H1 (cell line): Measurements from ENCODE around the gene KCND1. TPM values are rescaled to one million over a fixed set of nuclear protein-coding genes. Genes with fewer than 3 reads are reported as not detected.

Experiments
- CTCF ChIA-PET: fragments of 300-600 bp; sonication (Branson Sonifier 250); formaldehyde crosslinking; loops from one replicate; lab custom pipeline; 2021; ENCODE audit not compliant: partially characterized antibody; lab: Charles Lee
- POLR2A ChIA-PET: fragments of 300-600 bp; sonication (Branson Sonifier 250); formaldehyde crosslinking; loops from one replicate; lab custom pipeline; 2021; ENCODE audit warnings: inconsistent platforms; ENCODE audit not compliant: partially characterized antibody; lab: Charles Lee
- DNase-seq, 2 experiments: peaks; one replicate each; pipeline versions ENCODE4 v3.0.0 to v3.0.0-alpha.2; 2010 to 2022; ENCODE audit warnings: low spot score in 2 of 2, low read depth in 1 of 2, mixed read lengths in 1 of 2
- FAIRE-seq: peaks from 2 replicates; lab custom pipeline; 2011; peaks lifted over from hg19 to GRCh38; lab: Jason Lieb, UNC
- H2AFZ ChIP-seq: 2 replicates; pipeline ENCODE4 v1.8.1; 2012; ENCODE audit warnings: low read length, inconsistent platforms
- H2AK5ac ChIP-seq: 2 replicates; pipeline ENCODE4 v1.6.1; 2013; ENCODE audit warnings: low read depth, low read length
- H2BK120ac ChIP-seq: replicated peaks from 2 replicates; pipeline ENCODE3; 2013; ENCODE audit warnings: low read depth, low read length, inconsistent platforms
- H2BK12ac ChIP-seq: 2 replicates; pipeline ENCODE4 v1.6.1; 2013; ENCODE audit warnings: low read depth, low read length
- H2BK15ac ChIP-seq: 2 replicates; pipeline ENCODE4 v1.6.1; 2013; ENCODE audit warnings: low read length
- H2BK20ac ChIP-seq: 2 replicates; pipeline ENCODE4 v1.6.1; 2013; ENCODE audit warnings: low read length
- H2BK5ac ChIP-seq: 2 replicates; pipeline ENCODE4 v1.6.1; 2013; ENCODE audit warnings: low read depth, low read length
- H3K14ac ChIP-seq: 2 replicates; pipeline ENCODE4 v1.6.1; 2013; ENCODE audit warnings: inconsistent platforms; ENCODE audit not compliant: insufficient read length
- H3K18ac ChIP-seq: 2 replicates; pipeline ENCODE4 v1.6.1; 2013; ENCODE audit warnings: low read length; ENCODE audit errors: extremely low read depth
- H3K23ac ChIP-seq: 2 replicates; pipeline ENCODE4 v1.6.1; 2013; ENCODE audit warnings: inconsistent platforms; ENCODE audit not compliant: insufficient read length
- H3K23me2 ChIP-seq: 2 replicates; pipeline ENCODE4 v1.6.1; 2013; ENCODE audit warnings: low read depth, low read length
- H3K27ac ChIP-seq: 2 replicates; pipeline ENCODE4 v1.6.1; 2011; ENCODE audit warnings: low read depth, low read length, inconsistent platforms
- H3K27me3 ChIP-seq, 4 experiments: replicated peaks in 1 of 4; 1 replicate in 1 of 4; 2 replicates in 3 of 4; pipeline versions ENCODE4 v1.6.1 to v1.8.1; 2011 to 2013; ENCODE audit warnings: low read length in 3 of 4, mild to moderate bottlenecking in 3 of 4, inconsistent platforms in 2 of 4, mixed read lengths in 2 of 4, moderate library complexity in 1 of 4; ENCODE audit not compliant: control insufficient read depth in 3 of 4, insufficient read depth in 3 of 4; ENCODE audit errors: extremely low read depth in 1 of 4
- H3K36me3 ChIP-seq, 4 experiments: 2 replicates each; pipeline versions ENCODE4 v1.6.1 to v1.8.1; 2011 to 2013; ENCODE audit warnings: mild to moderate bottlenecking in 4 of 4, low read length in 3 of 4, moderate library complexity in 2 of 4, control low read depth in 1 of 4, inconsistent platforms in 1 of 4; ENCODE audit not compliant: insufficient read depth in 4 of 4, control insufficient read depth in 2 of 4
- H3K4ac ChIP-seq: replicated peaks from 2 replicates; pipeline ENCODE3; 2013; ENCODE audit warnings: low read length, low read depth, mixed read lengths, inconsistent platforms; ENCODE audit not compliant: insufficient read length
- H3K4me1 ChIP-seq, 4 experiments: replicated peaks in 1 of 4; 1 replicate in 1 of 4; 2 replicates in 3 of 4; pipeline versions ENCODE4 v1.6.1 to v1.8.1; 2011 to 2013; ENCODE audit warnings: low read length in 3 of 4, inconsistent platforms in 2 of 4, mixed read lengths in 1 of 4; ENCODE audit not compliant: insufficient read depth in 4 of 4, control insufficient read depth in 3 of 4
- H3K4me2 ChIP-seq, 2 experiments: 2 replicates each; pipeline versions ENCODE4 v1.6.1 to v1.8.1; 2011 to 2013; ENCODE audit warnings: low read depth in 2 of 2, low read length in 2 of 2, control low read depth in 1 of 2, inconsistent platforms in 1 of 2, mild to moderate bottlenecking in 1 of 2; ENCODE audit not compliant: insufficient read depth in 1 of 2
- H3K4me3 ChIP-seq, 4 experiments: fragments of 200-600, 300-600 bp in 1 of 4; sonication (generic), shearing (Covaris generic), sonication (Bioruptor Twin) in 1 of 4; 2 replicates each; pipeline versions ENCODE4 v1.5.1 to v1.8.1; 2011 to 2016; ENCODE audit warnings: low read length in 4 of 4, low read depth in 3 of 4, control low read depth in 2 of 4, inconsistent platforms in 2 of 4, mild to moderate bottlenecking in 2 of 4, mixed read lengths in 1 of 4, moderate library complexity in 1 of 4; ENCODE audit not compliant: insufficient read depth in 2 of 4; ENCODE audit errors: extremely low read depth in 1 of 4
- H3K56ac ChIP-seq: replicated peaks from 2 replicates; pipeline ENCODE3; 2013; ENCODE audit warnings: low read depth, mild to moderate bottlenecking, mixed read lengths, low read length, inconsistent platforms; ENCODE audit not compliant: insufficient read length
- H3K79me1 ChIP-seq: 2 replicates; pipeline ENCODE4 v1.6.1; 2013; ENCODE audit warnings: low read depth, low read length, control low read depth
- H3K79me2 ChIP-seq, 2 experiments: 2 replicates each; pipeline versions ENCODE4 v1.6.1 to v1.8.1; 2012 to 2013; ENCODE audit warnings: low read length in 2 of 2, mild to moderate bottlenecking in 2 of 2, inconsistent platforms in 1 of 2; ENCODE audit not compliant: insufficient read depth in 2 of 2, control insufficient read depth in 1 of 2
- H3K9ac ChIP-seq, 4 experiments: replicated peaks in 1 of 4; 1 replicate in 1 of 4; 2 replicates in 3 of 4; pipeline versions ENCODE4 v1.6.1 to v1.8.1; 2011 to 2013; ENCODE audit warnings: low read depth in 3 of 4, low read length in 3 of 4, control low read depth in 2 of 4, mild to moderate bottlenecking in 2 of 4, moderate library complexity in 2 of 4, inconsistent platforms in 1 of 4; ENCODE audit errors: extremely low read depth in 1 of 4
- H3K9me3 ChIP-seq, 2 experiments: 2 replicates each; pipeline versions ENCODE4 v1.6.1 to v1.8.1; 2012 to 2013; ENCODE audit warnings: mild to moderate bottlenecking in 2 of 2, moderate library complexity in 2 of 2, control low read depth in 1 of 2, inconsistent platforms in 1 of 2, low read depth in 1 of 2, low read length in 1 of 2, mixed read lengths in 1 of 2; ENCODE audit not compliant: insufficient read depth in 2 of 2
- H4K20me1 ChIP-seq, 2 experiments: replicated peaks in 1 of 2; 2 replicates each; pipeline versions ENCODE3 to v1.8.1; 2011 to 2013; ENCODE audit warnings: inconsistent platforms in 2 of 2, low read length in 2 of 2, mild to moderate bottlenecking in 1 of 2; ENCODE audit not compliant: insufficient read depth in 2 of 2, control insufficient read depth in 1 of 2
- H4K5ac ChIP-seq: 2 replicates; pipeline ENCODE4 v1.6.1; 2013; ENCODE audit warnings: low read length, low read depth, mixed read lengths, inconsistent platforms; ENCODE audit not compliant: insufficient read length
- H4K8ac ChIP-seq: 2 replicates; pipeline ENCODE4 v1.8.0; 2013; ENCODE audit warnings: mild to moderate bottlenecking, moderate library complexity, low read length, inconsistent platforms; ENCODE audit not compliant: insufficient read depth; ENCODE audit errors: extremely low read depth
- H4K91ac ChIP-seq: replicated peaks from 2 replicates; pipeline ENCODE3; 2013; ENCODE audit warnings: low read length, mixed read lengths, inconsistent platforms; ENCODE audit not compliant: insufficient read length
- BACH1 ChIP-seq: IDR thresholded peaks from 2 replicates; pipeline ENCODE4 v1.6.1; 2012; ENCODE audit warnings: low read length, improper control_type of control experiment
- BCL11A ChIP-seq, 2 experiments: IDR thresholded peaks; one replicate each; pipeline ENCODE4 v1.6.1; 2011; ENCODE audit warnings: low read depth in 2 of 2, low read length in 2 of 2, mild to moderate bottlenecking in 2 of 2
- CBX5 ChIP-seq: fragments of 300-800, 300-1000 bp; sonication (generic); IDR thresholded peaks from 2 replicates; pipeline ENCODE4 v1.7.1; 2016; ENCODE audit warnings: antibody characterized with exemption, low read length, low read depth
- CTBP2 ChIP-seq: IDR thresholded peaks from 2 replicates; pipeline ENCODE4 v1.7.0; 2011; ENCODE audit warnings: borderline replicate concordance, mild to moderate bottlenecking, moderate library complexity, mixed read lengths, low read length; ENCODE audit not compliant: insufficient read depth, insufficient read length
- HDAC6 ChIP-seq: IDR thresholded peaks from one replicate; pipeline ENCODE4 v1.7.1; 2012; ENCODE audit warnings: low read depth, mild to moderate bottlenecking, inconsistent platforms, low read length, moderate library complexity
- JUN ChIP-seq: IDR thresholded peaks from 2 replicates; pipeline ENCODE4 v1.6.1; 2011; ENCODE audit warnings: low read depth, mild to moderate bottlenecking, improper control_type of control experiment, low read length
- MAFK ChIP-seq: IDR thresholded peaks from 2 replicates; pipeline ENCODE4 v1.6.1; 2012; ENCODE audit warnings: low read depth, mild to moderate bottlenecking, improper control_type of control experiment, low read length
- MAX ChIP-seq: IDR thresholded peaks from 2 replicates; pipeline ENCODE4 v1.6.1; 2012; ENCODE audit warnings: inconsistent platforms
- NANOG ChIP-seq: IDR thresholded peaks from 2 replicates; pipeline ENCODE4 v1.6.1; 2011; ENCODE audit warnings: low read length, low read depth, mild to moderate bottlenecking, inconsistent platforms; ENCODE audit not compliant: insufficient read depth, poor library complexity, severe bottlenecking
- SAP30 ChIP-seq: fragments of 300-600 bp; sonication (generic); IDR thresholded peaks from 2 replicates; pipeline ENCODE4 v1.7.1; 2012; ENCODE audit warnings: low read length, moderate library complexity, mild to moderate bottlenecking, inconsistent platforms; ENCODE audit not compliant: insufficient read depth, insufficient replicate concordance
- SP1 ChIP-seq: IDR thresholded peaks from 2 replicates; pipeline ENCODE4 v1.6.1; 2011; ENCODE audit warnings: low read depth, low read length
- SP2 ChIP-seq: IDR thresholded peaks from 2 replicates; pipeline ENCODE4 v1.6.1; 2012; ENCODE audit warnings: mild to moderate bottlenecking, low read length, inconsistent platforms
- TAF1 ChIP-seq: IDR thresholded peaks from 2 replicates; pipeline ENCODE4 v1.6.1; 2011; ENCODE audit warnings: mild to moderate bottlenecking, low read depth, low read length
- TCF12 ChIP-seq: IDR thresholded peaks from 2 replicates; pipeline ENCODE4 v1.6.1; 2011; ENCODE audit warnings: low read depth, mild to moderate bottlenecking, low read length
- WGBS, 2 experiments: shearing (Covaris generic) in 1 of 2; methylation state at CpG; one replicate each; pipeline versions ENCODE4 v1.1.6 to v1.1.7; 2013 to 2015; ENCODE audit warnings: low lambda C conversion rate in 2 of 2, mixed read lengths in 2 of 2, inconsistent platforms in 1 of 2, low coverage in 1 of 2, missing lambda C conversion rate in 1 of 2; ENCODE audit not compliant: insufficient replicate concordance in 2 of 2, insufficient coverage in 1 of 2, insufficient read length in 1 of 2; ENCODE audit errors: extremely low coverage in 1 of 2, missing lambda C conversion rate in 1 of 2; 5-methylcytosine and 5-hydroxymethylcytosine counted together
- polyA plus RNA-seq, 7 experiments: library from polyadenylated mRNA; depleted of rRNA in 3 of 7; stranded (reverse) in 5 of 7; unstranded in 2 of 7; fragments of >200 nt in 5 of 7; fragments of 200-250 nt in 2 of 7; gene quantifications; 1 replicate in 5 of 7; 2 replicates in 1 of 7; 4 replicates in 1 of 7; pipeline versions ENCODE4 v1.2.1 to v1.2.3, GENCODE V29; 2011 to 2013; ENCODE audit warnings: missing spikeins in 2 of 7, mixed read lengths in 2 of 7
- total RNA-seq: library from RNA; stranded (reverse); fragmentation: NEBNext Ultra II Directional; extraction: Animal tissue kit (Norgen Biotek cat#: 25700); gene quantifications from 2 replicates; pipeline ENCODE4 v1.2.1, GENCODE V29; 2021

Gene KCND1
- total and polyA plus RNA-seq, 2 of the 8 experiments (the other 6 are each of a cell fraction or from before 2014, with no cell fraction given) = 3.1 to 6.8 TPM

- peak overlapping the region; percentile 73 for H4K91ac ChIP-seq
- H3K27ac ChIP-seq = no peak overlapping the region
- DNase-seq (no peak), FAIRE-seq (no peak)
- H3K4me1 ChIP-seq = peaks cover 8 to 28% (median 20%) of the 10 kb centered on the region in 4 experiments; a peak in 6 of 7 replicates
- peaks cover 4 to 30% of the 10 kb centered on the region in 2 experiments; a peak in 3 of 4 replicates for H3K79me2 ChIP-seq
- peak overlapping the region; percentile 48; the same call in 1 of the 2 replicates for H3K18ac ChIP-seq
- no peaks in the 10 kb centered on the region for H3K27me3 ChIP-seq
- H4K20me1 ChIP-seq = no peaks in the 10 kb centered on the region
- no peak overlapping the region for H3K4me2 ChIP-seq
- H2BK5ac ChIP-seq = 0 out of 2 replicates have a peak overlapping the region, but pooled peaks have one; percentile 39
- H2AK5ac ChIP-seq = peak overlapping the region; percentile 95; the same call in 1 of the 2 replicates
- H3K23ac ChIP-seq = no peak overlapping the region
- no peak overlapping the region for H3K56ac ChIP-seq
- no peak overlapping the region for H3K14ac ChIP-seq
- H3K9ac ChIP-seq = no peak overlapping the region
- H3K4me3 ChIP-seq = no peak overlapping the region
- 87% methylated on average over 5 of the region's 5 CpGs; no CpG with 5 or more reads in 1 of the 2 experiments for WGBS, 2 experiments
- H2BK120ac ChIP-seq = no peak overlapping the region
- H2BK12ac ChIP-seq = peak overlapping the region; percentile 75; the same call in 1 of the 2 replicates
- peaks cover 11% of the 10 kb centered on the region for H3K23me2 ChIP-seq
- no peak overlapping the region; the same call in 1 of the 2 replicates for H4K8ac ChIP-seq
- no peaks in the 10 kb centered on the region for H3K9me3 ChIP-seq
- H3K4ac ChIP-seq = no peak overlapping the region
- H2AFZ ChIP-seq = no peak overlapping the region
- H3K36me3 ChIP-seq = peaks cover 0 to 33% (median 14%) of the 10 kb centered on the region in 4 experiments; a peak in 6 of 8 replicates
- no peak overlapping the region for H2BK15ac ChIP-seq
- ChIA-PET CTCF (interaction anchor here (1.2 to 1.7 kb wide), 2 partner anchors 14 to 17 kb away, joined by 4 to 5 read pairs; no protein-coding TSS in a partner anchor), POLR2A (interaction anchor here (0.5 to 30.9 kb wide), 5 partner anchors 9 to 31 kb away, joined by 3 to 572 read pairs (median 3); partner anchors contain the start of genes PIM2, PQBP1, SLC35A2 and TIMM17B)
- H2BK20ac ChIP-seq = peak overlapping the region; percentile 72; the same call in 1 of the 2 replicates
- H4K5ac ChIP-seq = no peak overlapping the region
- no peaks in the 10 kb centered on the region for H3K79me1 ChIP-seq
- no peak for TF ChIP-seq BCL11A (IDR thresholded peaks at IDR 0.05; ENCODE audit: low read depth in 2 of 2, low read length in 2 of 2)
- TF ChIP-seq SP2 = no peak
- no peak for TF ChIP-seq CBX5
- TF ChIP-seq TAF1 = no peak
- no peak for TF ChIP-seq TCF12
- no peak for TF ChIP-seq SP1
- TF ChIP-seq NANOG = no peak
- TF ChIP-seq MAX = no peak
- no peak for TF ChIP-seq SAP30
- TF ChIP-seq HDAC6 = no peak
- TF ChIP-seq MAFK = no peak
- no peak for TF ChIP-seq BACH1
- TF ChIP-seq CTBP2 = no peak
- TF ChIP-seq JUN = no peak
These were observed 47.4 kb downstream of the KCND1 start for GRCh38 chrX:48924270-48924669.
